Osteoblast (primary cell): ENCODE measurements around the gene C11orf58. TPM values are rescaled to one million over a fixed set of nuclear protein-coding genes. Genes with fewer than 3 reads are reported as not detected.

Source experiments
- DNase-seq: peaks from one replicate; pipeline ENCODE4 v3.0.0; 2011; ENCODE audit warnings: low spot score, mixed read lengths; ENCODE audit not compliant: insufficient read length; ENCODE audit errors: missing footprints
- H2AFZ ChIP-seq: 2 replicates; pipeline ENCODE4 v1.6.0; 2011; ENCODE audit warnings: mild to moderate bottlenecking, low read length
- H3K27ac ChIP-seq: 2 replicates; pipeline ENCODE4 v1.5.1; 2011; ENCODE audit warnings: mild to moderate bottlenecking, low read depth, low read length, moderate library complexity
- H3K27me3 ChIP-seq: 2 replicates; pipeline ENCODE4 v1.6.0; 2012; ENCODE audit warnings: mild to moderate bottlenecking, control low read depth, inconsistent platforms, low read length, moderate library complexity; ENCODE audit not compliant: insufficient read depth
- H3K36me3 ChIP-seq: 2 replicates; pipeline ENCODE4 v1.5.1; 2011; ENCODE audit warnings: mild to moderate bottlenecking, low read length, control low read depth, moderate library complexity; ENCODE audit not compliant: insufficient read depth
- H3K4me1 ChIP-seq: 2 replicates; pipeline ENCODE4 v1.5.1; 2011; ENCODE audit warnings: mild to moderate bottlenecking, low read length, control low read depth, moderate library complexity; ENCODE audit not compliant: insufficient read depth
- H3K4me2 ChIP-seq: 2 replicates; pipeline ENCODE4 v1.6.0; 2011; ENCODE audit warnings: mild to moderate bottlenecking, low read length; ENCODE audit not compliant: insufficient read depth
- H3K4me3 ChIP-seq: fragments of 200-600 bp; sonication (generic); 3 replicates; pipeline ENCODE4 v1.5.1; 2012; ENCODE audit warnings: mild to moderate bottlenecking, low read length, inconsistent platforms; ENCODE audit not compliant: insufficient read depth
- H3K79me2 ChIP-seq: 2 replicates; pipeline ENCODE4 v1.6.0; 2012; ENCODE audit warnings: mild to moderate bottlenecking, low read length, control low read depth, inconsistent platforms; ENCODE audit not compliant: insufficient read depth
- H3K9me3 ChIP-seq: 2 replicates; pipeline ENCODE4 v1.5.1; 2011; ENCODE audit warnings: low read depth, low read length, control low read depth
- H4K20me1 ChIP-seq: 2 replicates; pipeline ENCODE4 v1.6.0; 2012; ENCODE audit warnings: mild to moderate bottlenecking, low read length, control low read depth; ENCODE audit not compliant: insufficient read depth
- total RNA-seq: library from RNA; depleted of rRNA; stranded (reverse); fragments of >200 nt; gene quantifications from 2 replicates; pipeline ENCODE4 v1.2.3, GENCODE V29; 2012
- TF ChIP-seq, protein P1 (sequence below): IDR thresholded peaks from 2 replicates; pipeline ENCODE4 v1.5.1; 2011; ENCODE audit warnings: mild to moderate bottlenecking, low read depth, low read length, moderate library complexity; ENCODE audit errors: extremely low read depth

C11orf58 gene
- total RNA-seq, 1 donor: 139 TPM

DNA sequence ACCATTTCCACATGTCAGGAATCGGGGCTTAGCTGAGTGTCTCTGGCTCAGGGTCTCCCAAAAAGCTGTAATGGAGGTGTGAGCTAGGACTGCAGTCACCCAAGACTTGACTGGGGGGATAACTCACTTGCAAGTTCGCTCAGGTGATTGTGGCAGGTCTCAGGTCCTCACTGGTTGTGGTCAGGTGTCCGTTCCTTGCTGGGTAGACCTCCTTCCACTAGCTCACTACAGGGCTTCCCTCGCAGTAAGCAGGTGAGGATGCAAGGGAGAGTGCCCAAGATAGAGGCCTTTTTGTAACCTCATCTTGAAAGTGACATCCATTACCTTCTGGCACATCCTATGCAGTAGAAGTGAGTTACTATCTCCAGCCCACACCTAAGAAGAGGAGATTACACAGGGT is 29.5 kb downstream of the C11orf58 start:
- H3K36me3 ChIP-seq: no peaks in the 10 kb centered on the region
- H4K20me1 ChIP-seq: no peaks in the 10 kb centered on the region
- no peak for DNase-seq
- no peak overlapping the region for H3K27ac ChIP-seq
- no peak overlapping the region for H3K4me3 ChIP-seq
- TF ChIP-seq, protein P1, sequence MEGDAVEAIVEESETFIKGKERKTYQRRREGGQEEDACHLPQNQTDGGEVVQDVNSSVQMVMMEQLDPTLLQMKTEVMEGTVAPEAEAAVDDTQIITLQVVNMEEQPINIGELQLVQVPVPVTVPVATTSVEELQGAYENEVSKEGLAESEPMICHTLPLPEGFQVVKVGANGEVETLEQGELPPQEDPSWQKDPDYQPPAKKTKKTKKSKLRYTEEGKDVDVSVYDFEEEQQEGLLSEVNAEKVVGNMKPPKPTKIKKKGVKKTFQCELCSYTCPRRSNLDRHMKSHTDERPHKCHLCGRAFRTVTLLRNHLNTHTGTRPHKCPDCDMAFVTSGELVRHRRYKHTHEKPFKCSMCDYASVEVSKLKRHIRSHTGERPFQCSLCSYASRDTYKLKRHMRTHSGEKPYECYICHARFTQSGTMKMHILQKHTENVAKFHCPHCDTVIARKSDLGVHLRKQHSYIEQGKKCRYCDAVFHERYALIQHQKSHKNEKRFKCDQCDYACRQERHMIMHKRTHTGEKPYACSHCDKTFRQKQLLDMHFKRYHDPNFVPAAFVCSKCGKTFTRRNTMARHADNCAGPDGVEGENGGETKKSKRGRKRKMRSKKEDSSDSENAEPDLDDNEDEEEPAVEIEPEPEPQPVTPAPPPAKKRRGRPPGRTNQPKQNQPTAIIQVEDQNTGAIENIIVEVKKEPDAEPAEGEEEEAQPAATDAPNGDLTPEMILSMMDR: no peak
- H3K4me2 ChIP-seq: no peak overlapping the region
- H3K9me3 ChIP-seq: no peaks in the 10 kb centered on the region
- no peaks in the 10 kb centered on the region for H3K79me2 ChIP-seq
- H2AFZ ChIP-seq: no peak overlapping the region
- peaks cover 3% of the 10 kb centered on the region for H3K27me3 ChIP-seq
- H3K4me1 ChIP-seq: peaks cover 2% of the 10 kb centered on the region

DNA sequence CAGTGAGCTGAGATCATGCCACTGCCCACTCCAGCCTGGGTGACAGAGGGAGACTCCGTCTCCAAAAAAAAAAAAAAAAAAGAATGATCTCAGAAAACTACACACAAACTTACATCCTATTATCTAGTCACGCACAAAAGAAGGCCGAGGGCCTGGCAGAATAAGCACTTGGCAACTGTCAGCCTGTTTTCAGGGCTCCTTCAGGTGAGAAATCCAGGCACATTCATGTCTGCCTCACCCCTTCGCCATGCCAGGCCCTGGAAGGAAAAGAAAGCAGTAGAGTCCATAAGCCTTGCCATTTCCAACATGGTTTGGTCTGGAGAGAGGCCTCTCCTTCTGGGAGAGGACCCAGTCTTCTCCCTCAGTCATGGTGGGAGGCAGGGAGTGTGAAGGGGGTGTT is 30.9 kb downstream of the C11orf58 start:
- peak; percentile 56 for DNase-seq
- no peak overlapping the region for H3K27ac ChIP-seq
- no peaks in the 10 kb centered on the region for H4K20me1 ChIP-seq
- H3K4me3 ChIP-seq: no peak overlapping the region
- TF ChIP-seq, protein P1: no peak
- no peaks in the 10 kb centered on the region for H3K36me3 ChIP-seq
- H3K4me2 ChIP-seq: no peak overlapping the region
- no peaks in the 10 kb centered on the region for H3K4me1 ChIP-seq
- H3K9me3 ChIP-seq: no peaks in the 10 kb centered on the region
- H3K79me2 ChIP-seq: no peaks in the 10 kb centered on the region
- H3K27me3 ChIP-seq: peaks cover 3% of the 10 kb centered on the region
- no peak overlapping the region for H2AFZ ChIP-seq

GRCh38 chr11:16770016-16770415 is 31.6 kb downstream of the C11orf58 start:
- H3K9me3 ChIP-seq: no peaks in the 10 kb centered on the region
- H3K4me3 ChIP-seq: no peak overlapping the region
- TF ChIP-seq, protein P1: no peak
- H3K79me2 ChIP-seq: no peaks in the 10 kb centered on the region
- no peaks in the 10 kb centered on the region for H4K20me1 ChIP-seq
- H2AFZ ChIP-seq: no peak overlapping the region
- H3K4me1 ChIP-seq: no peaks in the 10 kb centered on the region
- H3K4me2 ChIP-seq: no peak overlapping the region
- H3K27ac ChIP-seq: no peak overlapping the region
- H3K27me3 ChIP-seq: peaks cover 3% of the 10 kb centered on the region
- H3K36me3 ChIP-seq: no peaks in the 10 kb centered on the region
- no peak for DNase-seq

DNA sequence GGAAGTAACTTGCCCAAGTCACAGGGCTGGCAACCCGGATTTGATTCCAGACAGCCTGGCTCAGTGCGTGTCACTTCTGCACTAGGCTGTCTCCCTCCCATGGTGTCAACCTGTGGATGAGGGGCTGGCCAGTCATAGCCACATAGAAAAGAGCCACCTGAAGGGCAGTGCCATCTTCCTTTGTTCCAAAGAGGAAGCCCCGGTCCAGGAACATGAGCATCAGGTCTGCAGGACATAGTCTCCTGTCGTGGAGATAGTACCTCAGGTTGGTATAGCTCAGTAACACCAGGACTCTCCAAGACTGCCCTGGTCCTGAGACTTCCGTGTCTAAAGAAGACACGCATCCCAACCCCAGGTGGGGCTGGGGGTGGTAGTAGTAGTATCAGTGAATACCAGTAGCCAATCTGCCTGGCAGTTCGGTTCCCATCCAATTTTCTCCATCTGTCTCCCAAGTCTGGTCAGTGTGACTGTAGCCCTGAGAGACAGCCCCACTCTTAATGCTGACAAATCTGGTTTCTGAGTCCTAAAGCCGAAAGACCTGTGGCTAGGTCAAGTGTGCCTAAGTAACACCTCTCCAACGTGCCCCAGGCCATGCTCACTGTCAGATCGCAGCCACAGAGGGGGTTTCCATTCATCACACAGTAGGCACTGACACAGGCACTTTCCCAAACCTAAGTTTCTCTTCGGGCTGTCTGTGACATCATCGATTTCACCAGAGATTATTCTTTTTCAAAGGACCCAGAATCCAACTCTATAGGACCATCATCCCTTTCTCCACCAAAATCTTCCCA is 33.1 kb downstream of the C11orf58 start:
- H3K27ac ChIP-seq: no peak overlapping the region
- TF ChIP-seq, protein P1: no peak
- H3K79me2 ChIP-seq: no peaks in the 10 kb centered on the region
- H3K9me3 ChIP-seq: no peaks in the 10 kb centered on the region
- no peak overlapping the region for H2AFZ ChIP-seq
- peak; percentile 30 for DNase-seq
- H3K36me3 ChIP-seq: no peaks in the 10 kb centered on the region
- H3K4me2 ChIP-seq: no peak overlapping the region
- H3K27me3 ChIP-seq: no peaks in the 10 kb centered on the region
- no peaks in the 10 kb centered on the region for H4K20me1 ChIP-seq
- no peak overlapping the region for H3K4me3 ChIP-seq
- no peaks in the 10 kb centered on the region for H3K4me1 ChIP-seq
